ENCODE results near the gene MSTO1.
"Not testable (repeated sequence)": the region's sequence is repeated elsewhere in the genome, so short reads cannot be mapped to it uniquely, and the experiment has no call there.

Gene MSTO1

GRCh38 chr1:155613226-155613625 lies 3.2 kb downstream of the MSTO1 start:
- not testable (repeated sequence) for H3K27me3 ChIP-seq (ENCODE audit: control insufficient read depth, insufficient read depth, low read length); H3K36me3 ChIP-seq (ENCODE audit: control insufficient read depth, insufficient read depth, low read length); H3K4me1 ChIP-seq (ENCODE audit: control insufficient read depth, insufficient read depth, low read length); H3K4me3 ChIP-seq (ENCODE audit: low read length); H3K9me3 ChIP-seq (ENCODE audit: control insufficient read depth, insufficient read depth, low read length); H3K27ac ChIP-seq (ENCODE audit: low read length); DNase-seq (ENCODE audit: low read depth, low spot score)
- no CpG with 5 or more reads among the region's 2 CpGs for WGBS (ENCODE audit: insufficient coverage, insufficient read length)

- no CpG with 5 or more reads among the region's 2 CpGs for WGBS (ENCODE audit: insufficient coverage, insufficient read length)
Measured at GRCh38 chr1:155622191-155622590, 12.2 kb downstream of the MSTO1 start.

GRCh38 chr1:155623357-155623756 lies 13.3 kb downstream of the MSTO1 start:
- no CpG with 5 or more reads among the region's 1 CpG for WGBS (ENCODE audit: insufficient coverage, insufficient read length)
- Histone ChIP-seq H3K9me3 (ENCODE audit: control insufficient read depth, insufficient read depth, low read length) (no peaks in the 10 kb centered on the region; the same call in 1 of the 2 replicates), H3K27ac (ENCODE audit: low read length) (no peak overlapping the region), H3K4me1 (ENCODE audit: control insufficient read depth, insufficient read depth, low read length) (0 out of 2 replicates have a peak, but pooled peaks cover 2% of the 10 kb centered on the region), H3K27me3 (ENCODE audit: control insufficient read depth, insufficient read depth, low read length) (no peaks in the 10 kb centered on the region), H3K4me3 (ENCODE audit: low read length) (no peak overlapping the region), H3K36me3 (ENCODE audit: control insufficient read depth, insufficient read depth, low read length) (peaks cover 2% of the 10 kb centered on the region; the same call in 1 of the 2 replicates)
- no peak for DNase-seq (ENCODE audit: low read depth, low spot score)

More at GRCh38 chr1:155622191-155622590, 12.2 kb downstream of the MSTO1 start:
- Histone ChIP-seq H3K36me3 (ENCODE audit: control insufficient read depth, insufficient read depth, low read length) (peaks cover 2% of the 10 kb centered on the region; the same call in 1 of the 2 replicates), H3K4me1 (ENCODE audit: control insufficient read depth, insufficient read depth, low read length) (0 out of 2 replicates have a peak, but pooled peaks cover 2% of the 10 kb centered on the region), H3K27ac (ENCODE audit: low read length) (no peak overlapping the region), H3K4me3 (ENCODE audit: low read length) (no peak overlapping the region), H3K27me3 (ENCODE audit: control insufficient read depth, insufficient read depth, low read length) (no peaks in the 10 kb centered on the region), H3K9me3 (ENCODE audit: control insufficient read depth, insufficient read depth, low read length) (no peaks in the 10 kb centered on the region; the same call in 1 of the 2 replicates)
- DNase-seq (ENCODE audit: low read depth, low spot score): no peak

- not testable (repeated sequence) for H3K4me1 ChIP-seq (ENCODE audit: control insufficient read depth, insufficient read depth, low read length); DNase-seq (ENCODE audit: low read depth, low spot score); H3K36me3 ChIP-seq (ENCODE audit: control insufficient read depth, insufficient read depth, low read length); H3K27ac ChIP-seq (ENCODE audit: low read length); H3K9me3 ChIP-seq (ENCODE audit: control insufficient read depth, insufficient read depth, low read length); H3K4me3 ChIP-seq (ENCODE audit: low read length); H3K27me3 ChIP-seq (ENCODE audit: control insufficient read depth, insufficient read depth, low read length)
- WGBS (ENCODE audit: insufficient coverage, insufficient read length): no CpG with 5 or more reads among the region's 7 CpGs
Measured at GRCh38 chr1:155626428-155626827, 16.4 kb downstream of the MSTO1 start.

GRCh38 chr1:155636397-155637153 lies 26.6 kb downstream of the MSTO1 start:
- DNase-seq (ENCODE audit: low read depth, low spot score): no peak
- no peak overlapping the region for H3K4me3 ChIP-seq (ENCODE audit: low read length)
- no peaks in the 10 kb centered on the region for H3K27me3 ChIP-seq (ENCODE audit: control insufficient read depth, insufficient read depth, low read length)
- no peaks in the 10 kb centered on the region for H3K36me3 ChIP-seq (ENCODE audit: control insufficient read depth, insufficient read depth, low read length)
- no peak overlapping the region for H3K27ac ChIP-seq (ENCODE audit: low read length)
- no peaks in the 10 kb centered on the region for H3K9me3 ChIP-seq (ENCODE audit: control insufficient read depth, insufficient read depth, low read length)
- WGBS (ENCODE audit: insufficient coverage, insufficient read length): no CpG with 5 or more reads among the region's 11 CpGs
- 0 out of 2 replicates have a peak, but pooled peaks cover 1% of the 10 kb centered on the region for H3K4me1 ChIP-seq (ENCODE audit: control insufficient read depth, insufficient read depth, low read length)

- H3K4me3 ChIP-seq (ENCODE audit: low read length): no peak overlapping the region
- no peaks in the 10 kb centered on the region for H3K36me3 ChIP-seq (ENCODE audit: control insufficient read depth, insufficient read depth, low read length)
- no peaks in the 10 kb centered on the region for H3K9me3 ChIP-seq (ENCODE audit: control insufficient read depth, insufficient read depth, low read length)
- H3K27ac ChIP-seq (ENCODE audit: low read length): no peak overlapping the region
- DNase-seq (ENCODE audit: low read depth, low spot score): no peak
- no peaks in the 10 kb centered on the region for H3K27me3 ChIP-seq (ENCODE audit: control insufficient read depth, insufficient read depth, low read length)
- 0 out of 2 replicates have a peak, but pooled peaks cover 1% of the 10 kb centered on the region for H3K4me1 ChIP-seq (ENCODE audit: control insufficient read depth, insufficient read depth, low read length)
Measured at GRCh38 chr1:155640367-155640766, 30.3 kb downstream of the MSTO1 start.

GRCh38 chr1:155642559-155643180 lies 32.7 kb downstream of the MSTO1 start:
- not testable (repeated sequence) for H3K4me1 ChIP-seq (ENCODE audit: control insufficient read depth, insufficient read depth, low read length); DNase-seq (ENCODE audit: low read depth, low spot score); H3K9me3 ChIP-seq (ENCODE audit: control insufficient read depth, insufficient read depth, low read length); H3K27ac ChIP-seq (ENCODE audit: low read length); H3K4me3 ChIP-seq (ENCODE audit: low read length); H3K36me3 ChIP-seq (ENCODE audit: control insufficient read depth, insufficient read depth, low read length); H3K27me3 ChIP-seq (ENCODE audit: control insufficient read depth, insufficient read depth, low read length)
- WGBS (ENCODE audit: insufficient coverage, insufficient read length): no CpG with 5 or more reads among the region's 11 CpGs

GRCh38 chr1:155643230-155643629 lies 33.2 kb downstream of the MSTO1 start:
- WGBS (ENCODE audit: insufficient coverage, insufficient read length): no CpG with 5 or more reads among the region's 3 CpGs
- H3K27ac ChIP-seq (ENCODE audit: low read length): no peak overlapping the region
- no peak overlapping the region for H3K4me3 ChIP-seq (ENCODE audit: low read length)
- H3K36me3 ChIP-seq (ENCODE audit: control insufficient read depth, insufficient read depth, low read length): no peaks in the 10 kb centered on the region
- no peaks in the 10 kb centered on the region for H3K4me1 ChIP-seq (ENCODE audit: control insufficient read depth, insufficient read depth, low read length)
- no peaks in the 10 kb centered on the region for H3K27me3 ChIP-seq (ENCODE audit: control insufficient read depth, insufficient read depth, low read length)
- DNase-seq (ENCODE audit: low read depth, low spot score): no peak
- no peaks in the 10 kb centered on the region for H3K9me3 ChIP-seq (ENCODE audit: control insufficient read depth, insufficient read depth, low read length)

GRCh38 chr1:155645034-155645598 lies 35.1 kb downstream of the MSTO1 start:
- no peak overlapping the region for H3K4me3 ChIP-seq (ENCODE audit: low read length)
- no peak for DNase-seq (ENCODE audit: low read depth, low spot score)
- H3K36me3 ChIP-seq (ENCODE audit: control insufficient read depth, insufficient read depth, low read length): no peaks in the 10 kb centered on the region
- no peaks in the 10 kb centered on the region for H3K4me1 ChIP-seq (ENCODE audit: control insufficient read depth, insufficient read depth, low read length)
- H3K27me3 ChIP-seq (ENCODE audit: control insufficient read depth, insufficient read depth, low read length): no peaks in the 10 kb centered on the region
- no peaks in the 10 kb centered on the region for H3K9me3 ChIP-seq (ENCODE audit: control insufficient read depth, insufficient read depth, low read length)
- H3K27ac ChIP-seq (ENCODE audit: low read length): no peak overlapping the region
- no CpG with 5 or more reads among the region's 4 CpGs for WGBS (ENCODE audit: insufficient coverage, insufficient read length)

GRCh38 chr1:155645648-155646047 lies 35.6 kb downstream of the MSTO1 start:
- WGBS (ENCODE audit: insufficient coverage, insufficient read length): no CpG with 5 or more reads among the region's 6 CpGs
- DNase-seq (ENCODE audit: low read depth, low spot score): no peak
- H3K4me3 ChIP-seq (ENCODE audit: low read length): no peak overlapping the region

More at GRCh38 chr1:155645648-155646047, 35.6 kb downstream of the MSTO1 start:
- Histone ChIP-seq H3K4me1 (ENCODE audit: control insufficient read depth, insufficient read depth, low read length) (no peaks in the 10 kb centered on the region), H3K9me3 (ENCODE audit: control insufficient read depth, insufficient read depth, low read length) (no peaks in the 10 kb centered on the region), H3K36me3 (ENCODE audit: control insufficient read depth, insufficient read depth, low read length) (no peaks in the 10 kb centered on the region), H3K27me3 (ENCODE audit: control insufficient read depth, insufficient read depth, low read length) (no peaks in the 10 kb centered on the region), H3K27ac (ENCODE audit: low read length) (no peak overlapping the region)
